ENCODE results near the gene UBE3B.

- TF ChIP-seq POLR2A (IDR thresholded peaks at IDR 0.05): no peak
- TF ChIP-seq CTCF (IDR thresholded peaks at IDR 0.05): no peak
- no peak for TF ChIP-seq EP300 (IDR thresholded peaks at IDR 0.05; ENCODE audit: low read depth)
- no peak for TF ChIP-seq POLR2AphosphoS5 (IDR thresholded peaks at IDR 0.05)
These were observed 68.4 kb downstream of the UBE3B start for GRCh38 chr12:109545826-109546225.
